Mesenteric fat pad (tissue), 1 donor: ENCODE results near the gene PLCB1. TPM values are rescaled to one million over a fixed set of nuclear protein-coding genes. Genes with fewer than 3 reads are reported as not detected.
"Not testable (repeated sequence)": the region's sequence is repeated elsewhere in the genome, so short reads cannot be mapped to it uniquely, and the experiment has no call there.

Experiments used
- DNase-seq: peaks from one replicate; pipeline ENCODE4 v3.0.0-alpha.2; 2020; ENCODE audit warnings: low spot score
- long read RNA-seq: library from polyadenylated mRNA; unstranded; transcript quantifications from one replicate; pipeline ENCODE4 v2.0.0, GENCODE V29; 2020
- total RNA-seq: library from RNA; stranded (reverse); fragmentation: NEBNext Ultra II Directional; extraction: Animal tissue kit (Norgen Biotek cat#: 25700); gene quantifications from one replicate; pipeline ENCODE4 v1.2.1, GENCODE V29; 2021
- donor health status: DM: yes; HTN: yes; CAD: no.

Gene PLCB1
- 16.9 TPM for total RNA-seq
- long read RNA-seq, partial matches to known transcripts: 3 of 16 reads
- long read RNA-seq, other reads (novel, unspliced or antisense): 13 of 16 reads

GRCh38 chr20:8131598-8132483, at the start of gene PLCB1:
TSS of gene PLCB1 (plus strand) at chr20:8132266. CDS start at chr20:8132652, 386 bp downstream.
- DNase-seq: peak; percentile 96

DNA sequence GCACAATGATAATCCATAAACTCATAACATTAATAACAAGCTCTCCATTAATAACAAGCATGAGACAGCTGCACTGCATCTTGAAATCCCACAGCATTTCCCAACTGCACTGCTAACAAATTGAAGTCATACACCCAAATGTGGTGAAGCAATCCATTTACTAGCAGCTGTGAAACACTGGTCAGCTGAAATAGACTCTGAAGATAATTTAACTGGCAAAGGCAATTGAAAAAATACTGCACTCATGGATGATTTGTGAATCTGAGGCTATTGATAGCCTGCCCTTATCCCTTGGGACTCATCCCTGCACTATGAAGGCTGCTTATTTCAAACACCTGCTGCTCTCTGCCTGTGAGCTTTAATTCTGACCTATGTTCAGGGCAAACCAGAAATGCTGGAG, 49.1 kb upstream of the PLCB1 start:
- no peak for DNase-seq

DNA sequence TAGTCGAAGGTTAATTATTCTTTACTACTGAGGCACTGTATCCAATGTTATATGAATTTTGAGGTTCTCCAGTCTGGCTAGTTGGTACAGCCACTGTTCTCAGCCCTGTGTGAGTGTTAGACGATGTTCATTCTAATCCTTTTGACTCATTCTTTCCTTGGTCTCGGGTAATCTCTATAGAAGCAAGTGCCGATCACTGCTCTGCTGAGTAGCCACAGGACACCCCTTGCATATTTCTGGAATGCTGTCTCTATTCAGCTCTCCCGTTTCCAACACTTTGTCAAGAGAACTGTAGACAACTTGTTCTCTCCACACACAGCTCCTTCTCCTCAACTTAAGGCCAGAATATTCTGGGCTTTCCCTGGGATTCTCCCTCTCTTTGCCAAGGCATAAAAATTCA, 42.4 kb upstream of the PLCB1 start:
- no peak for DNase-seq

- DNase-seq: no peak
Measured at GRCh38 chr20:8094415-8094818, 37.6 kb upstream of the PLCB1 start.

- no peak for DNase-seq
Measured at GRCh38 chr20:8094850-8095249, 37.2 kb upstream of the PLCB1 start.

- DNase-seq: no peak
Measured at GRCh38 chr20:8095648-8096572, 36.2 kb upstream of the PLCB1 start.

GRCh38 chr20:8097307-8097706, 34.8 kb upstream of the PLCB1 start:
- DNase-seq: no peak

- DNase-seq: no peak
Measured at GRCh38 chr20:8104252-8104651, 27.8 kb upstream of the PLCB1 start.

DNA sequence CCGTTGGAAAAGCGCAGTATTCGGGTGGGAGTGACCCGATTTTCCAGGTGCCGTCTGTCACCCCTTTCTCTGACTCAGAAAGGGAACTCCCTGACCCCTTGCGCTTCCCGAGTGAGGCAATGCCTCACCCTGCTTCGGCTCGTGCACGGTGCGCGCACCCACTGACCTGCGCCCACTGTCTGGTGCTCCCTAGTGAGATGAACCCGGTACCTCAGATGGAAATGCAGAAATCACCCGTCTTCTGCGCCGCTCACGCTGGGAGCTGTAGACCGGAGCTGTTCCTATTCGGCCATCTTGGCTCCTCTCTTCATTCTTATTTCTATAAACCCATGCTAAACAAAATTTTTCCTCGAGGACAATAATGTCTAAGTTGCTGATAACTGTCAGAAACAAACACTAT, 17.5 kb upstream of the PLCB1 start:
- not testable (repeated sequence) for DNase-seq

- DNase-seq: no peak
Measured at GRCh38 chr20:8115436-8115835, 16.6 kb upstream of the PLCB1 start.

DNA sequence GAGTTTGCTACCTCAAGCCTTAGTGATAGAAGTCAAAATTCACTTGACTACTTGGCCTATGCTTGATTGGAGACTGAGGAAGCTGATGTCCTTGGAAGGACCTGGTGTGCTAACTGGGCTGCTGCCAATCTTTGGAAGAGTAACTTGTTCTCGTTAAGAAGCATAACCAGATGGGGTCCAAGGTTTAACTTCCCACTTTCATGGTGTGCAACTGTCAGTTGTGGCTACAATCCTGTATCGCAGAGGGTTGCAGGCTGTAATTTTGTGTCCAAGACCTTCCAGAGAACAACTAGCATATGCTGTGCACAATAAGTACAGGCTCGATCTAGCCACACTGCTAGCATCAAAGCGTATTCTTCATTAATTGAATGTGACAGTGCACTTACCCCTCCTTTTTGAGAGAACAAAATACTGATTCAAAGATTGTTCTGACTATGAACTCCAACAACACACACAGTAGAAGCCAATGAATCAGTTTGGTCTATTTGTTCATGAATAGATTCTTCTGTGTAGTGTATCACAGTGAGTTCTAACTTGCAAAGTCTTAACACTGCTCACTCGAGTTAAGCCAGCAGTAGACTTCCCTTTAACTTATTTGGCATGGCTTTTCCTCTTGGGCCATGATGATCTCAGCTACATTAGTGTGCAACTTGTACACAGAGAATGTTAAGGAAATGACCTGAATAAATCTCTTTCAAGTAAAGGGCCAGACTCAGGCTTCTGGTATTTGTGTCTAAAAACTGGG, 15.8 kb upstream of the PLCB1 start:
- no peak for DNase-seq

- no peak for DNase-seq
Measured at GRCh38 chr20:8117636-8118035, 14.4 kb upstream of the PLCB1 start.

DNA sequence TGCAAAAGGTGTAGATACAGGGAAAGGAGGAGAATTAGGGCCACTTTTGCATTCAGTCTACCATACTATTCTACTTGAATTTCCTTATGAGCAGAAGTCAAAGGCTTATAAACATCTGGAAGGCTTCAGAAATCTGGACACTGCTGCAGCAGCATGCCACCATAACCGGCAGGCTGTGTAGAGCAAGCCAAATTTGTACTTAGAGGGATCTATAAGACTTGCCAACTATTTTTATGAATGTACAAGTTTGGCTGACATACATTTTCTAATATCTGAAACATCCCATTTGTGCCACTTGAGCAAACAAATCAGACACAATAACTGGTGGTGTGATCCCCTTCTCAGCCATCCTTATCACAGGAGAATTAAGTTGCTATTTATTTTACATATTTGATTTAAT, 14.0 kb upstream of the PLCB1 start:
- no peak for DNase-seq

- DNase-seq: no peak
Measured at GRCh38 chr20:8118760-8119159, 13.3 kb upstream of the PLCB1 start.

GRCh38 chr20:8121666-8122065, 10.4 kb upstream of the PLCB1 start:
- DNase-seq: no peak

DNA sequence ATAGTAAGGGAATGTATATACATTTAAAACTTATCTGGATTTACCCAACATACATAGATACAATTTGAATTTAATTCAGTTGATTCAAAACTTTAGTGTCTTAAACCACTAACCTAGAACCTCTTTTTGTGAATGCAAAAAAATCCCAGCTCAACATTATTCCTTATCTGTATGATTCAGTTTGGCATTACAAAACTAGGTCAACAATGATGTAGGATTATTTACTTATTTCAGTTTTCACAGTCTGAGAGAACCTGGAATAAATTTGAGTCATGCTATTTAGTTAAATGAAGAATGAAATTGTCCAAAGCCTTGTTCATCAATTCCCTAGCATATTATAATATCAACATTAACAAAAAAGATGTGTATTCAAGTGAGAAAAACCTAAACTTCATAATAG, 7.4 kb upstream of the PLCB1 start:
- DNase-seq: no peak

DNA sequence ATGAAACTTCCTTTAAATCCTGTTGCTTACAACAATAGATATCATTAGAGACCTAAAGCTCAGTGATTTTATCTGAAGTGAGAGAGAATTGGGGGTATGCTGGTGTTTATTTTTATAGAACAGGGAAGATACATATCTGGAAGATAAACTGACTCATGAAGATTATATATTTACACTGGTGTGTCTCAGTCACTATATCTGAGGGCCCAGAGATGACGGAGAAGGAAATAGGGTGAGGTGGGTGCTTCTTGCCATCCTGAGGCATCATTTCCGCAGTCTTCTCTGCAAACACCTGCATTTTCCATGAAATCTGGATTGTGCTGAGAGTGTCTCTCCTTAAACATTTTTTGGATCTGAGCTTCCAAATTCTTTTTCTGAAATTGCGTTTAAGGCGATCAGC, 5.9 kb upstream of the PLCB1 start:
- no peak for DNase-seq

GRCh38 chr20:8126841-8127378, 5.2 kb upstream of the PLCB1 start:
- no peak for DNase-seq

DNA sequence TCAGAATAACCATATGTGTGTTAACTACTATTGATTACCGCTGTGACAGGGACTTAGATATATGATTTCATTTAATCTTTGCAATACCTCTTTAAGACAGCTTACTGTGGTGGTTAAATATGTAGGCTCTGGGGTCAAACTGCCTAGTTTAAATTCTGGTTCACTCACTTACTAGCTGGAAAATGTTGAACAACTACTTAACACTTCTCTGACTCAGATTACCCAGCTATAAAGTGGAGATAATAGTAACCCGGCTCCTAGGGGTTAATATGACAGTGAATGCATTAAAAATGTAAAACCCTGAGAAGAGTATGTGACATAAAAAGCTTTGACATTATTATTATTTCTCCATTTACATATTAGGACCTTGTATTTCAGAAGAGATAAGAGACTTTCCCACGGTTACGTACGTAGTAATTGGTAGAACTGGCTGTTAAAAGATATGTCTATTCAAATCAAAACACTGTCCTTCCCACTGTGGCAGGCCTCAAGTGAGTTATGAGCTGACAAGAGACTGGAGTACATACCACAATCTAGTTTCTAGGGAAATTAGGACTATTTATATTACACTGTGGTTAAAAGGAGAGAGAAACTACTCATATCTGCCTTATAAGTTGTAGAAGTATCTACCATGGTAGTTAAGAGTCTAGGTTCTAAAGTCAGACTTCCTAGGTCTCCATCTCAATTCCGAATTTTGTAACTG, 4.4 kb upstream of the PLCB1 start:
- no peak for DNase-seq

GRCh38 chr20:8128291-8129060, 3.6 kb upstream of the PLCB1 start:
- no peak for DNase-seq
